Osteoblast (primary cell): ENCODE results near the gene EGFL8. TPM values are rescaled to one million over a fixed set of nuclear protein-coding genes. Genes with fewer than 3 reads are reported as not detected.

Experiments used
- DNase-seq: peaks from one replicate; pipeline ENCODE4 v3.0.0; 2011; ENCODE audit warnings: low spot score, mixed read lengths; ENCODE audit not compliant: insufficient read length; ENCODE audit errors: missing footprints
- H2AFZ ChIP-seq: 2 replicates; pipeline ENCODE4 v1.6.0; 2011; ENCODE audit warnings: mild to moderate bottlenecking, low read length
- H3K27ac ChIP-seq: 2 replicates; pipeline ENCODE4 v1.5.1; 2011; ENCODE audit warnings: mild to moderate bottlenecking, low read depth, low read length, moderate library complexity
- H3K27me3 ChIP-seq: 2 replicates; pipeline ENCODE4 v1.6.0; 2012; ENCODE audit warnings: mild to moderate bottlenecking, control low read depth, inconsistent platforms, low read length, moderate library complexity; ENCODE audit not compliant: insufficient read depth
- H3K36me3 ChIP-seq: 2 replicates; pipeline ENCODE4 v1.5.1; 2011; ENCODE audit warnings: mild to moderate bottlenecking, low read length, control low read depth, moderate library complexity; ENCODE audit not compliant: insufficient read depth
- H3K4me1 ChIP-seq: 2 replicates; pipeline ENCODE4 v1.5.1; 2011; ENCODE audit warnings: mild to moderate bottlenecking, low read length, control low read depth, moderate library complexity; ENCODE audit not compliant: insufficient read depth
- H3K4me2 ChIP-seq: 2 replicates; pipeline ENCODE4 v1.6.0; 2011; ENCODE audit warnings: mild to moderate bottlenecking, low read length; ENCODE audit not compliant: insufficient read depth
- H3K4me3 ChIP-seq: fragments of 200-600 bp; sonication (generic); 3 replicates; pipeline ENCODE4 v1.5.1; 2012; ENCODE audit warnings: mild to moderate bottlenecking, low read length, inconsistent platforms; ENCODE audit not compliant: insufficient read depth
- H3K79me2 ChIP-seq: 2 replicates; pipeline ENCODE4 v1.6.0; 2012; ENCODE audit warnings: mild to moderate bottlenecking, low read length, control low read depth, inconsistent platforms; ENCODE audit not compliant: insufficient read depth
- H3K9me3 ChIP-seq: 2 replicates; pipeline ENCODE4 v1.5.1; 2011; ENCODE audit warnings: low read depth, low read length, control low read depth
- H4K20me1 ChIP-seq: 2 replicates; pipeline ENCODE4 v1.6.0; 2012; ENCODE audit warnings: mild to moderate bottlenecking, low read length, control low read depth; ENCODE audit not compliant: insufficient read depth
- total RNA-seq: library from RNA; depleted of rRNA; stranded (reverse); fragments of >200 nt; gene quantifications from 2 replicates; pipeline ENCODE4 v1.2.3, GENCODE V29; 2012
- TF ChIP-seq, protein P1 (sequence below): IDR thresholded peaks from 2 replicates; pipeline ENCODE4 v1.5.1; 2011; ENCODE audit warnings: mild to moderate bottlenecking, low read depth, low read length, moderate library complexity; ENCODE audit errors: extremely low read depth

The EGFL8 gene
- total RNA-seq, 1 donor: 0.36 TPM

DNA sequence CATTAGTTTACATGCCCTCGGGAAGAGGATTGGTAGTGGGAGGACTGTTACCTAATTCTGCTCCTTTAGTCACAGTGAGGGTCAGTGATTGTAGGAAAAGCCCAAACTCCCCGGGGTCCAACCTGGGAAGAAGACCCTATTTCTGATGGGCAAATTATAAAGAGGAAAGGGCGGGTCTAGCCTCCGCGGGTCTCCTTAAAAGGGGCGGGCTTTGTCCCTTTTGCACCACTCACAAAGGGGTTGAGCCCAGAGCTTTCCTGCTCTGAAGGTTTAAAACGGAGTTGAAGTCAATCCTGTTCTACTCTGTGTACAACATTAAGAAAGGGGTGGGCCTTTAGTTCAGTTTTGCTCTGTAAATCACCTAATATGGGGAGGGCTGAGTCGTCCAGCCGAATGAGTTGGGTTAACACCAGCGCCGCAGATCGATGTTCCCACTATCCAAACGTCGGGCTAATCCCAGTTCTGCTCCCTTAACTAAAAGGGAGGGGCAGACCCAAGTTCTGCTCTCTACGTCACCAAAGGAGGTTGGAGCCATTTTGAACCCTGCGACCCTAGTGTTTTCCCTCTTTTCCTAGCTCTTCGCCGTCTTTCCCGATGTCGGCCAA, 12.9 kb downstream of the EGFL8 start:
- H3K4me1 ChIP-seq: peaks cover 35% of the 10 kb centered on the region
- H4K20me1 ChIP-seq: no peaks in the 10 kb centered on the region
- peak overlapping the region; percentile 93 for H3K27ac ChIP-seq
- TF ChIP-seq, protein P1, sequence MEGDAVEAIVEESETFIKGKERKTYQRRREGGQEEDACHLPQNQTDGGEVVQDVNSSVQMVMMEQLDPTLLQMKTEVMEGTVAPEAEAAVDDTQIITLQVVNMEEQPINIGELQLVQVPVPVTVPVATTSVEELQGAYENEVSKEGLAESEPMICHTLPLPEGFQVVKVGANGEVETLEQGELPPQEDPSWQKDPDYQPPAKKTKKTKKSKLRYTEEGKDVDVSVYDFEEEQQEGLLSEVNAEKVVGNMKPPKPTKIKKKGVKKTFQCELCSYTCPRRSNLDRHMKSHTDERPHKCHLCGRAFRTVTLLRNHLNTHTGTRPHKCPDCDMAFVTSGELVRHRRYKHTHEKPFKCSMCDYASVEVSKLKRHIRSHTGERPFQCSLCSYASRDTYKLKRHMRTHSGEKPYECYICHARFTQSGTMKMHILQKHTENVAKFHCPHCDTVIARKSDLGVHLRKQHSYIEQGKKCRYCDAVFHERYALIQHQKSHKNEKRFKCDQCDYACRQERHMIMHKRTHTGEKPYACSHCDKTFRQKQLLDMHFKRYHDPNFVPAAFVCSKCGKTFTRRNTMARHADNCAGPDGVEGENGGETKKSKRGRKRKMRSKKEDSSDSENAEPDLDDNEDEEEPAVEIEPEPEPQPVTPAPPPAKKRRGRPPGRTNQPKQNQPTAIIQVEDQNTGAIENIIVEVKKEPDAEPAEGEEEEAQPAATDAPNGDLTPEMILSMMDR: no peak
- peak overlapping the region; percentile 99 for H3K4me2 ChIP-seq
- H3K79me2 ChIP-seq: peaks cover 47% of the 10 kb centered on the region
- H3K9me3 ChIP-seq: no peaks in the 10 kb centered on the region
- H3K4me3 ChIP-seq: peak overlapping the region; percentile 86
- peak; percentile 92 for DNase-seq
- no peaks in the 10 kb centered on the region for H3K27me3 ChIP-seq
- H2AFZ ChIP-seq: peak overlapping the region; percentile 93
- H3K36me3 ChIP-seq: peaks cover 13% of the 10 kb centered on the region

DNA sequence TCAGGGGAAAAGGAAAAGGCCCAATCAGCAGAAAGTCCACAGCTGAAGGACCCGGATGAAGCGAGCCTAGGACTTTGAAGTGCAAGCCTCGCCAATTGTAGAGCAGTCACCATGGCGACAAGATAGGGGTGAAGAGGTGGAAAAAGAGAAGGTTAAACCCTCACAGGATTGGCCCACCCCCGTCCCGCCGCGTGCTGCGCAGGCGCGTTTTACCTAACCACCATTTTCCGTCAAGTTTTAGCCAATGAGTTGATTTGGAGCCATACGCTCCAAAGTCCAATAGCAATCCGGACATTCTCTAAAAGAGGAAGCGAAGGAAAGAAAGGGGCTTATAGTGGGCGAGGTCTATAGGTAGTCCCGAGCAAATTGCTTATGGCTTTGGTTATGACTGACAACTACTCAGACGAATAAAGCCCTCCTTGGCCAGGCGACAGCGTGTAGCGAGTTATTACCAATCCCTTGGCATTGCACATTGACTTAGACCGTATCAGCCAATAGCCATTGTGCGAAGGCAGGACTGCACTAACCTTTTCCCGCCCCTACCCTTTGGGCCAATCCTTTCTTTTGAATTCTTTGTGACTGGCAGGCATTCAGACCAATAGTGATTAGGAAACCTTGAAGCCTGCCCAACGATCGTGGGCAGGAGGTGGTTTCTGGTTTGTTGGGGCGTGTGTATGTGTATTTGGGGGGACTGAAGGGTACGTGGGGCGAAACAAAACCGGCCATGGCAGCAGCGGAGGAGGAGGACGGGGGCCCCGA, 13.6 kb downstream of the EGFL8 start, which contains the start of gene RNF5:
Gene RNF5 (plus strand): TSS at position 618 of the 759 bp plus-strand sequence. CDS start 107 bp downstream, at position 725.
- peak; percentile 99 for DNase-seq
- peaks cover 35% of the 10 kb centered on the region for H3K4me1 ChIP-seq
- H4K20me1 ChIP-seq: no peaks in the 10 kb centered on the region
- no peaks in the 10 kb centered on the region for H3K9me3 ChIP-seq
- H3K79me2 ChIP-seq: peaks cover 40% of the 10 kb centered on the region
- H3K27me3 ChIP-seq: no peaks in the 10 kb centered on the region
- peak within 1 kb of the TSS; percentile 93 for H3K27ac ChIP-seq
- H3K36me3 ChIP-seq: peaks cover 20% of the 10 kb centered on the region
- peak within 1 kb of the TSS; percentile 99 for H3K4me2 ChIP-seq
- TF ChIP-seq, protein P1: no peak
- H2AFZ ChIP-seq: peak within 1 kb of the TSS; percentile 93
- H3K4me3 ChIP-seq: peak within 1 kb of the TSS; percentile 86

DNA sequence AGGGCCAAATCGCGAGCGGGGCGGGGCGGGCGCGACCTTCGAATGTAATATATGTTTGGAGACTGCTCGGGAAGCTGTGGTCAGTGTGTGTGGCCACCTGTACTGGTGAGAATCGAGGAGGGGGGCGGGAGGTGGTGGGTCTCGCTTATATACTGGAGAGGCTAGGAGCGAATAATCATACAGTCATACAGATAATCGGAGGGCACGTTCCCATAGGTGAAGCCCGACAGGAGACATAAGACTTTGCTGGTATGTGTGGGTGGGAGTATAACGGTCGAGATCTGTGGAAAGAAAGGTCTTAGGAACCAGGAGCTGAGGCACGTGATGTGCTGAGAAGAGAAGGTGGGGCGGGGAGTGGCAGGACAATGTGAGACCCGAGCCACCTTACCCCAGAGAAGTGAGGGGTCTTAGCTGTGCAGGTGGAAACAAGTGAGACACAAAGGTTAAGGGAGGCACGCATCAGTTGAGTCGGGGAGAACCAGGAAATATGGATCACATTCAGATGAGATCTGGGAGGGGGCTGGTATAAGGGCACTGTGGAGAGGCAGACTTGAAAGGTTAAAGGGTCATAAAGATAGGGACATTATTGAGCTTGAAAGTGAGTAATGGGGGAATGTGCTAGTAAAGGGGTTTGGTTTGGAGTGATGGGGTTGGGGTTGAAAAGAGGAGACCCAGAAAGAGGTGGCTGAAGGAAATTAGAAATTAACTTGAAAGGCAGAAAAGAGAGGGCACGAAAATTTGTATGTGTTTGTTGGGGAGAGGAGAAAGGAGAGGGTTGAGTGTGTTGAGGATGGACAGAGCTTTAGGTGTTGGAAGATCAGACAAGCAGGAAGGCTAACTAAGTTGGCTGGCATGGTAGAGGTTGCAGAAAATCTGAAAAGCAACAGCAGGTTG, 14.4 kb downstream of the EGFL8 start:
- H3K27ac ChIP-seq: peak overlapping the region; percentile 93
- peak; percentile 42 for DNase-seq
- H3K9me3 ChIP-seq: no peaks in the 10 kb centered on the region
- H3K4me2 ChIP-seq: peak overlapping the region; percentile 99
- H3K4me1 ChIP-seq: peaks cover 35% of the 10 kb centered on the region
- H3K27me3 ChIP-seq: no peaks in the 10 kb centered on the region
- no peaks in the 10 kb centered on the region for H4K20me1 ChIP-seq
- H3K36me3 ChIP-seq: peaks cover 26% of the 10 kb centered on the region
- H3K79me2 ChIP-seq: peaks cover 31% of the 10 kb centered on the region
- TF ChIP-seq, protein P1: no peak
- peak overlapping the region; percentile 87 for H2AFZ ChIP-seq
- H3K4me3 ChIP-seq: peak overlapping the region; percentile 86
